GM21737 (cell line): Measurements from ENCODE around the gene DCTD.

Source experiments
- ATAC-seq: cut with Tn5 transposase; IDR thresholded peaks from one replicate; pipeline ENCODE4 v1.9.1; 2021; ENCODE audit warnings: mild to moderate bottlenecking, moderate library complexity; ENCODE audit not compliant: unreplicated experiment

The DCTD gene

GRCh38 chr4:182917182-182918043 is at the start of gene DCTD:
DCTD (minus strand) TSS chr4:182917386; CDS start chr4:182915568, 1,818 bp downstream.
- ATAC-seq, result peak; percentile 78

GRCh38 chr4:182960746-182961145 is 43.6 kb upstream of the DCTD start:
- ATAC-seq, result no peak

- ATAC-seq, result no peak
These were observed 43.0 kb upstream of the DCTD start for GRCh38 chr4:182960228-182960627.

GRCh38 chr4:182955411-182955810 is 38.2 kb upstream of the DCTD start:
- no peak for ATAC-seq

GRCh38 chr4:182944484-182945213 is 27.5 kb upstream of the DCTD start:
- no peak for ATAC-seq

- ATAC-seq, result no peak
These were observed 22.5 kb upstream of the DCTD start for GRCh38 chr4:182939680-182940079.

GRCh38 chr4:182938205-182938645 is 21.0 kb upstream of the DCTD start:
- peak; percentile 94 for ATAC-seq

GRCh38 chr4:182937268-182938204 is 20.4 kb upstream of the DCTD start:
- ATAC-seq, result peak; percentile 10

GRCh38 chr4:182932651-182933050 is 15.5 kb upstream of the DCTD start:
- no peak for ATAC-seq

GRCh38 chr4:182931691-182932345 is 14.6 kb upstream of the DCTD start:
- ATAC-seq, result no peak

GRCh38 chr4:182930889-182931288 is 13.7 kb upstream of the DCTD start:
- no peak for ATAC-seq

- no peak for ATAC-seq
These were observed 12.1 kb upstream of the DCTD start for GRCh38 chr4:182929296-182929695.

GRCh38 chr4:182928061-182928460 is 10.9 kb upstream of the DCTD start:
- no peak for ATAC-seq

GRCh38 chr4:182927505-182927904 is 10.3 kb upstream of the DCTD start:
- ATAC-seq, result no peak

- ATAC-seq, result no peak
These were observed 8.7 kb upstream of the DCTD start for GRCh38 chr4:182925855-182926254.

GRCh38 chr4:182925298-182925757 is 8.1 kb upstream of the DCTD start:
- peak; percentile 99 for ATAC-seq

- ATAC-seq, result no peak
These were observed 7.3 kb upstream of the DCTD start for GRCh38 chr4:182924497-182924896.

- ATAC-seq, result no peak
These were observed 6.7 kb upstream of the DCTD start for GRCh38 chr4:182923796-182924340.

GRCh38 chr4:182923366-182923765 is 6.2 kb upstream of the DCTD start:
- no peak for ATAC-seq
